Measurements from ENCODE around the gene USP43. TPM values are rescaled to one million over a fixed set of nuclear protein-coding genes. Genes with fewer than 3 reads are reported as not detected.

Gene USP43
- total and polyA plus RNA-seq, 2 experiments from 2014 or later, result 0.08 TPM; not detected in 1

GRCh38 chr17:9677411-9677810 lies 32.1 kb downstream of the USP43 start:
- DNase-seq, result no peak
- no peak overlapping the region for H3K27ac ChIP-seq
- no peaks in the 10 kb centered on the region for H3K9me3 ChIP-seq (ENCODE audit: low read depth)
- no peaks in the 10 kb centered on the region for H3K9me2 ChIP-seq (ENCODE audit: insufficient read depth)
- no peaks in the 10 kb centered on the region for H4K20me1 ChIP-seq (ENCODE audit: insufficient read depth)
- H3K36me3 ChIP-seq (ENCODE audit: low read depth), result no peaks in the 10 kb centered on the region
- in situ Hi-C loops (cut with MboI), result no loop called here
- no peak overlapping the region for H3K4me3 ChIP-seq
- no peaks in the 10 kb centered on the region for H3K27me3 ChIP-seq (replicated peaks; ENCODE audit: insufficient read depth)
- no peaks in the 10 kb centered on the region for H3K4me1 ChIP-seq (ENCODE audit: insufficient read depth)
- no peak overlapping the region for H2AFZ ChIP-seq
- no peak overlapping the region for H3K9ac ChIP-seq
- no peak for TF ChIP-seq EZH2phosphoT487 (IDR thresholded peaks at IDR 0.05; ENCODE audit: insufficient read depth, low read depth)
- TF ChIP-seq EZH2 (IDR thresholded peaks at IDR 0.05; ENCODE audit: insufficient read depth, poor library complexity, severe bottlenecking), result no peak
- H3F3A ChIP-seq (ENCODE audit: insufficient read depth), result peaks cover 6% of the 10 kb centered on the region
- 75% methylated on average over 7 of the region's 7 CpGs for WGBS, 2 experiments (ENCODE audit: low coverage in 1 of 2, low lambda C conversion rate in 2 of 2, missing lambda C conversion rate in 2 of 2)
- no peaks in the 10 kb centered on the region for H3K79me2 ChIP-seq (ENCODE audit: insufficient read depth)
- no peak overlapping the region for H3K4me2 ChIP-seq (ENCODE audit: unreplicated experiment)

GRCh38 chr17:9677896-9678295 lies 32.6 kb downstream of the USP43 start:
- no peak overlapping the region for H3K9ac ChIP-seq
- H3F3A ChIP-seq (ENCODE audit: insufficient read depth), result peaks cover 6% of the 10 kb centered on the region
- WGBS, 2 experiments (ENCODE audit: low coverage in 1 of 2, low lambda C conversion rate in 2 of 2, missing lambda C conversion rate in 2 of 2), result 51 to 57% methylated on average over 4 of the region's 4 CpGs
- no peak overlapping the region for H3K4me3 ChIP-seq
- no peaks in the 10 kb centered on the region for H3K9me2 ChIP-seq (ENCODE audit: insufficient read depth)
- H3K4me1 ChIP-seq (ENCODE audit: insufficient read depth), result no peaks in the 10 kb centered on the region
- no peaks in the 10 kb centered on the region for H3K27me3 ChIP-seq (replicated peaks; ENCODE audit: insufficient read depth)
- in situ Hi-C loops (cut with MboI), result no loop called here
- no peak overlapping the region for H3K4me2 ChIP-seq (ENCODE audit: unreplicated experiment)
- H3K27ac ChIP-seq, result no peak overlapping the region
- no peak overlapping the region for H2AFZ ChIP-seq
- H3K36me3 ChIP-seq (ENCODE audit: low read depth), result no peaks in the 10 kb centered on the region
- TF ChIP-seq EZH2phosphoT487 (IDR thresholded peaks at IDR 0.05; ENCODE audit: insufficient read depth, low read depth), result no peak
- TF ChIP-seq EZH2 (IDR thresholded peaks at IDR 0.05; ENCODE audit: insufficient read depth, poor library complexity, severe bottlenecking), result no peak
- no peaks in the 10 kb centered on the region for H3K9me3 ChIP-seq (ENCODE audit: low read depth)
- H3K79me2 ChIP-seq (ENCODE audit: insufficient read depth), result no peaks in the 10 kb centered on the region
- H4K20me1 ChIP-seq (ENCODE audit: insufficient read depth), result no peaks in the 10 kb centered on the region
- DNase-seq, result no peak

GRCh38 chr17:9684955-9685621 lies 39.8 kb downstream of the USP43 start:
- no peaks in the 10 kb centered on the region for H3K9me3 ChIP-seq (ENCODE audit: low read depth)
- H2AFZ ChIP-seq, result no peak overlapping the region
- TF ChIP-seq EZH2phosphoT487 (IDR thresholded peaks at IDR 0.05; ENCODE audit: insufficient read depth, low read depth) (no peak), EZH2 (IDR thresholded peaks at IDR 0.05; ENCODE audit: insufficient read depth, poor library complexity, severe bottlenecking) (no peak)
- H3K4me1 ChIP-seq (ENCODE audit: insufficient read depth), result no peaks in the 10 kb centered on the region
- H3K4me2 ChIP-seq (ENCODE audit: unreplicated experiment), result no peak overlapping the region
- peak; percentile 5 for DNase-seq
- H3K9me2 ChIP-seq (ENCODE audit: insufficient read depth), result no peaks in the 10 kb centered on the region
- H3K4me3 ChIP-seq, result no peak overlapping the region
- no peak overlapping the region for H3K27ac ChIP-seq
- no peak overlapping the region for H3K9ac ChIP-seq
- H3K27me3 ChIP-seq (replicated peaks; ENCODE audit: insufficient read depth), result no peaks in the 10 kb centered on the region
- no peaks in the 10 kb centered on the region for H3K36me3 ChIP-seq (ENCODE audit: low read depth)
- H3K79me2 ChIP-seq (ENCODE audit: insufficient read depth), result no peaks in the 10 kb centered on the region
- 70% methylated on average over 10 of the region's 10 CpGs for WGBS, 2 experiments (ENCODE audit: low coverage in 1 of 2, low lambda C conversion rate in 2 of 2, missing lambda C conversion rate in 2 of 2)
- in situ Hi-C loops (cut with MboI), result no loop called here
- H3F3A ChIP-seq (ENCODE audit: insufficient read depth), result no peaks in the 10 kb centered on the region
- H4K20me1 ChIP-seq (ENCODE audit: insufficient read depth), result no peaks in the 10 kb centered on the region

- Histone ChIP-seq H2AFZ (no peak overlapping the region), H3K9ac (no peak overlapping the region), H3K4me1 (ENCODE audit: insufficient read depth) (no peaks in the 10 kb centered on the region), H3K36me3 (ENCODE audit: low read depth) (no peaks in the 10 kb centered on the region), H4K20me1 (ENCODE audit: insufficient read depth) (no peaks in the 10 kb centered on the region), H3K4me3 (no peak overlapping the region), H3K4me2 (ENCODE audit: unreplicated experiment) (no peak overlapping the region), H3K9me3 (ENCODE audit: low read depth) (no peaks in the 10 kb centered on the region), H3K27ac (no peak overlapping the region), H3K27me3 (replicated peaks; ENCODE audit: insufficient read depth) (no peaks in the 10 kb centered on the region), H3K9me2 (ENCODE audit: insufficient read depth) (no peaks in the 10 kb centered on the region), H3F3A (ENCODE audit: insufficient read depth) (no peaks in the 10 kb centered on the region), H3K79me2 (ENCODE audit: insufficient read depth) (no peaks in the 10 kb centered on the region)
- 47 to 52% methylated on average over 7 of the region's 7 CpGs for WGBS, 2 experiments (ENCODE audit: low coverage in 1 of 2, low lambda C conversion rate in 2 of 2, missing lambda C conversion rate in 2 of 2)
- TF ChIP-seq EZH2phosphoT487 (IDR thresholded peaks at IDR 0.05; ENCODE audit: insufficient read depth, low read depth) (no peak), EZH2 (IDR thresholded peaks at IDR 0.05; ENCODE audit: insufficient read depth, poor library complexity, severe bottlenecking) (no peak)
- no peak for DNase-seq
- in situ Hi-C loops (cut with MboI), result no loop called here
Measured at GRCh38 chr17:9693755-9694154, 48.4 kb downstream of the USP43 start.
